HG02678 (cell line): ENCODE measurements around the gene RACGAP1.

ENCODE experiments used
- ATAC-seq: cut with Tn5 transposase; IDR thresholded peaks from one replicate; pipeline ENCODE4 v1.9.1; 2021; ENCODE audit warnings: mild to moderate bottlenecking, moderate library complexity; ENCODE audit not compliant: unreplicated experiment

Gene RACGAP1

DNA sequence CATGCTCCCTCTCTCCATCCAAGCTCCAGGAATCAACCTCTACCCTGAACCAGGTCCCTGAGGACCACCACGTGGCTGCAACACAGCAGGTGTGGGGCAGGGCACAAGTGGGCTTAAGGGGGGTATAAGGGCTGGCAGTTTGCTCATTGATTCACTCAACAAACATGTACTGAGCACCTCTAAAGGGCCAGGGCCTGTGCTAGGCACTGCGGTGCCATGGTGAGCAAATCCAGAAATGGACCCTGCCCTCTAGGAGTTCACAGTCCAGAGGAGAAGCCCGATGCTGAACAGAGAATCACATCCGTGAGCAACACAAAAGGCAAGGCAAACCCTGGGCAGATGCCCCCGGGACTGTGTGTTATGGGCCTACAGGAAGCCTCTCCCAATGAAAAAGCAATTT is 81.2 kb downstream of the RACGAP1 start:
- no peak for ATAC-seq

DNA sequence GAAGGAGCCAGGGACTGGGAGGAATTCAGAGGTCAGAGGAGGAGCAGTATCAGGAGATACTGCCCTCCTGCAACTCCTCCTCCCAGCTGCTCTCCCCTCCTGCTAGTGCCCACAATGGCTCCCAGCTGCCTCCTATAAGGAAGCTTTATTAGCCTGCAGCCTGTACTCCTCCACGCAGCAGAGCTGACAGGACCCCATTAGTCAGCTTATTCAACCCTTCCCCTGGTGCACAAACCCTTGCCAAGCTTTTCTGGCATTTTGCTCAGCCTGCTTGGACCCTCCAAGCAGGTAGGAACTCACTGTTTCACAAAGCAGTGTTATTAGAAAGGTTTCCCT is 81.7 kb downstream of the RACGAP1 start:
- no peak for ATAC-seq

DNA sequence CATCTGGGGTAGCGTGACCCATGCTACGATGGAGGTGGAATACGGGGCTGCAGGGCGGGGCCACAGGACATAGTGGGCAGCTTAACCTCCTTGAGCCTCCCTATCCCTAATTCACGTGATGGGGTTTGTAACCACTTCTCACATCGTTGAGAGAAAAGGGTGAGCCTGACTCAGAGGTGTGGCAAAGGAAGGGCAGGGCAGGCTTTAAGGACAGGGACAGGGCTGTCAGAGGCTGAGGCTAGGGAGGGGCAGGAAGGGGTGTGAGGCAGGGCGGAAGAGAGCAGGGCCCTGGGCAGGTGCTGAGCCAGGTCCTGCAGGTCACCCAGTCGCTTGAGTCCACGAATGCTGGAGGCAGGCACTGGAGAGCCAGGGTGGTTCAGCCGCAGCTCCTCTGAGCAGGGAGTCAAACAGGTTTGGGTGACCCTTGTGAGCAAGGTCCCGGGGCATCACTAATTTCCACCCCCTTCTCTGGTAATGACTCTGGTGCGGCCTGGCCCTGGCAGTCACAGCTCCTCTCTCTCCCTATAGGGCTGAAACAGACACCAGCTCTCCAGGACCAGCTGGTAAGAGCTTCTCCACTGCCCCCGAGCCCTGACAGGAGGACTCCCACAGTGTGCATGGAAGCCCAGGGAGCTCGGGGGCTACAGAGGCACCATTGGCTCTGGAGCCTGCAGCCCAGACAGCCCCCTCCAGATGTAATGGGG is 82.2 kb downstream of the RACGAP1 start:
- ATAC-seq: no peak

DNA sequence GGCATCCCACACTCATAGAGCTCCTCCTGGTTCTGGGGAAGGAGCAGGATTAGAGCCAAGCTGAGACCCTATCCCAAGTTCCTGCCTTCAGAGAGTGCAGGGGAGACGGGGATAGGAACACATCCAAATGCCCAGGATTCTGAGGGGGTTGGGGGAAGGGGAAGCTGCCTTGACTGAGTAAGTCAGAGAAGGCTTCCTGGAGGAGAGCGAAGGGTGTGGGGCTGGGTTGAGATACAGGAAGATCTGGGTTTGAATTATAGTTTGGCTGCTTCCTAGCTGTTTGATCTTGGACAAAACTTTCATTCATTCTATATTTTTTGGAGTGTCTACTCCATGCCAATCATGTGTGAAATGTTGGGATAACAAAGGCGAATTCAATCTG is 82.8 kb downstream of the RACGAP1 start:
- no peak for ATAC-seq

DNA sequence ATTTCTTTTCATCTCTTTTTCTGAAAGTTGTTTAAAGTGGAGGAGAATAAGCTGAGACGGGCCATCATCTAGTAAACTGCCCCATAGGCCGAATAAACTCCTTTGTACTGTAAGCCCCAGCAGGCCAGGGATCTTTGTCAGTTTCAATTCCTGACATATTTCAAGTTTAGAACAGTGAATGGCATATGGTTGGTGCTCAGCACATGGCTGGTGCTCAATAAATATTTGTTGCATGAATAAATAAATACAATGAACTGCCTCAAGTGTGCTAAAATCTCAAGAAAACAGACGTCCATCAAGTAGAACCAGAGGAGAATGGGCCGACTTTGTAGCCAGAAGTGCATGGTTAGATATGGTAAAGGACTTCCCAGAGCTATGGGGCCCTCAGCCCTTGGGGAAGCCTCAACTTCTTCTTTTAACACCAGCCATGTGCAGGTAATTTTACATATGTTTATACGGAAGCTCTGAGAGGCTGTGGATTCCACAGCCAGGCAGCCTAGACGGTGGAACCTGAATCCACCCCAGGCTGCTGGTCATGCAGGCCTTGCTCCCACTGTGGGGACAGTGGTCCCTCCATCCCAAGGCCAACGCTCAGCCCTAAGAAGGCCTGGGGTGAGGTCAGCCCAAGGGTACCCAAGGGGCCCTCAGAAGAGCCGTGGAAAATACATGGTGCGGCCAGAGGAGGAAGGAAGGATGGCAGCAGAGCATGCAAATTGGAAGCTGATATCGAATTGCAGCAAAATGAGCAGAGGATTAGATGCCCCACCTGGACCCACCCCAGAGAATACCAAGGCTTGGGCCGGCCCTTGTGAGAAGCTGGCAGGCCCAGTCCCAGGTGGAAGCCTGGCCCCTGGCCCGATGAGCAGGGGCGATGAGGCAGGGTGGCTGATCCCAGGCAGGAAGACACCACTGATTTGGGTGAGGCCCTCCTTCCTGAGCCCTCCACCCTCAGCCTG is 83.5 kb downstream of the RACGAP1 start:
- no peak for ATAC-seq

DNA sequence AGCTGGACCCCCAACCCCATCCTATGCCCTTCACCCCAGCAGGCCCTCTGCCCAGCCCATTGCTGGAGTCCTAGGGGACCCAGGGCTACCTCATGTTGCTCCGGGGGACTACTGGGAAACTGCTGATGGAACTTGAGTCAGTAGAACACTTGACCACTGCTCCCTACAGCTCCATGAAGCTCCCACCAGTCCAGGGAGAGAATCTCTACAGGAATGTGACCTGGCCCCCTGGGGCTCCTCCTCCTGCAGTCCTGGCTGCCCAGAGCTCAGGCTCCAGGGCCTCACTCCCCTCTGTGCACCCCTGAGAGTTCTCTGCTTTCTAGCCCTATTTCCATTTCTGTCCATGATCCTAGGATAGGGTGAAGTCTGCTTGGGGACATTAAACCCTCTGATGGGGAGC is 85.6 kb downstream of the RACGAP1 start:
- no peak for ATAC-seq

DNA sequence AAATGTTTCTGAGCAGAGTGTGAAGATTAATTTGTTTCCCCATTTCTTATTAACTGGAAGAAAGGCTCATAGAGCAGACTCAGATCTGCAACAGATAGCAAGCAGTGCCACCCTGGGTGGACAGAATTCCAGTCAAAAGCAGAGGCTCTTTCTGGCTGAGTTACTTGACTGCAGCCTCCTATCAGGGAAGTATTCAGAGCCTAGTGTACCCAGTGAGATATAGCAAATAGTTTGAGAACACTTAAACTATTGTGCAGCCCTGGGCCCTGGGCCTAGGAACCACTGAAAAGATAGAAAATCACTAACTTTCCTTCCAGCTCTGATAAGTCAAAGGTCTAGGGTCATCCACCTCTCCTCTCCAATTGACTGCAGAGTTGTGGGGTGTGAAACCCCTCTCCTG is 86.0 kb downstream of the RACGAP1 start:
- ATAC-seq: no peak
